ENCODE measurements around the gene FOXG1.

FOXG1 gene

DNA sequence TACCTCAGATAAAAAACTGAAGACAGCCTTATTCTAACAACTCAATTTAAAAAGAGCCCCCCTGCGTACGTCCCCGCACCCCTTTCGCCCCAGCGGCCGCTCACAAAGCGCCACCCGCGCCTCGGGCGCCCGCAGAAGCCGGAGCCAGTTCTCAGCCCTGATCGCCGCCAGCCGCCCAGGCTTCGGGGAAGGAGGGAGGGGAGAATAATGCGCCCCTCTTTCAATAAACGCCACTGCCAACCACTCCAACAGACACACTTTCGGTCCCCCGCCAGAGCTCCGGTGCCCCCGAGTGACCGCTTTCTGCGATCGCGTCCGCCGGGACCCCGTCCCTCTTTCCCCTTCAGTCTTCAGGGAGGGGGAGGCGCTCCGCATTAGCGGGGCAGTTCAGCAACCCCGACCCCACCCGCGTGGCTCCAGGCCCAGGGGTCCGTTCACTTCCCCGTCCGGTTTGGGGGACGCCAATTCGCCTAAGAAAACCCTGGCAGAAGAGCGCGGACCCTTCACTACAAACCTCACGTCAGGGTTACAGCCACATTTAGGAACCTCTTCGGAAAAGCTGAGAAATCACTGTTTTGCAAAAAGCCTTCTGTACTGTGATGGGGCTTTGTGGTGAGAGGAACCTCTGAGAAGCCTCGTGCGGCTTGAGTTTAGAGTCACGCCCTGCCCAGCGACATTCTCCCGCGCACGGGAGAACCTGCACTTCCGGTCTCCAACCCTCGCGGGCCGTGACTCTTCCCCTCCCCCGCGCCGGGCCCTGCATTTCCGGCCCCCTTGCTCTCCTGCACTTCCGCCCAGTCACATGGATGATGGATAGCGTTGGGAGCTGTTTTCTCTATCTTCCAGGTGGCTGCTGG, 18.7 kb downstream of the FOXG1 start:
- TF ChIP-seq CTCF (IDR thresholded peaks at IDR 0.05; ENCODE audit: borderline replicate concordance, insufficient read depth, low read depth, low read length), result no peak
- no peak overlapping the region for H3K4me3 ChIP-seq (ENCODE audit: low read depth, low read length)

DNA sequence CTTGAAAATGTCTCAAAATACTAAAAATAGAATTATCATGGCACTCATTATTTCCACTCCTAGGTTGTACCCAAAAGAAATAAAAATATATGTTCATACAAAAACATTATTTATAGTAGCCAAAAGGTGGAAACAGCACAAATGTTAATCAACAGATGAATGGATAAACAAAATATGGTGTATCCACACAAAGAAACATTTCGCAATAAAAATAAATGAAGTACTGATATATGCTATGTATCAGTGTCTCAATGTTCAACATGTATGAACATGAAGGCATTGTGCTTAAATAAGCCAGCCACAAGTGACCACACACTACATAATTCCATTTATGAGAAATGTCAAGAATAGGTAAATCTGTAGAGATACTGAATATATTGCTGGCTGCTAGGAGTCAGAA, 40.9 kb downstream of the FOXG1 start:
- no peak overlapping the region for H3K4me3 ChIP-seq (ENCODE audit: low read depth, low read length)

DNA sequence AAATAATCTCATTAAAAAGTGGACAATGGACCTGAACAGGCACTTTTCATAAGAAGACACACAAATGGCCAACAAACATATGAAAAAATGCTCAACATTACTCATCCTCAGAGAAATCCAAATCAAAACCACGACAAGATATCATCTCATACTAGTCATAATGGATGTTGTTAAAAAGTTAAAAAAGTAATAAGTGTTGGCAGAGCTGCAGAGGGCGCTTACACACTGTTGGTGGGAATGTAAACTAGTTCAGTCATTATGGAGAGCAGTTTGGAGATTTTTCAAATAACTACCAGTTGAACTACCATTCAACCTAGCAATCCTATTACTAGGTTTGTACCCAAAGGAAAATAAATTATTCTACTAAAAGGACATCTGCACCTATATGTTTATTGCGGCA, 47.2 kb downstream of the FOXG1 start:
- no peak for TF ChIP-seq CTCF (IDR thresholded peaks at IDR 0.05; ENCODE audit: borderline replicate concordance, insufficient read depth, low read depth, low read length)
- no peak overlapping the region for H3K4me3 ChIP-seq (ENCODE audit: low read depth, low read length)

More for the DNA sequence above, 40.9 kb downstream of the FOXG1 start:
- no peak for TF ChIP-seq CTCF (IDR thresholded peaks at IDR 0.05; ENCODE audit: borderline replicate concordance, insufficient read depth, low read depth, low read length)

All from GM12875 (cell line).